ENCODE measurements around the gene RBKS.

Gene RBKS

DNA sequence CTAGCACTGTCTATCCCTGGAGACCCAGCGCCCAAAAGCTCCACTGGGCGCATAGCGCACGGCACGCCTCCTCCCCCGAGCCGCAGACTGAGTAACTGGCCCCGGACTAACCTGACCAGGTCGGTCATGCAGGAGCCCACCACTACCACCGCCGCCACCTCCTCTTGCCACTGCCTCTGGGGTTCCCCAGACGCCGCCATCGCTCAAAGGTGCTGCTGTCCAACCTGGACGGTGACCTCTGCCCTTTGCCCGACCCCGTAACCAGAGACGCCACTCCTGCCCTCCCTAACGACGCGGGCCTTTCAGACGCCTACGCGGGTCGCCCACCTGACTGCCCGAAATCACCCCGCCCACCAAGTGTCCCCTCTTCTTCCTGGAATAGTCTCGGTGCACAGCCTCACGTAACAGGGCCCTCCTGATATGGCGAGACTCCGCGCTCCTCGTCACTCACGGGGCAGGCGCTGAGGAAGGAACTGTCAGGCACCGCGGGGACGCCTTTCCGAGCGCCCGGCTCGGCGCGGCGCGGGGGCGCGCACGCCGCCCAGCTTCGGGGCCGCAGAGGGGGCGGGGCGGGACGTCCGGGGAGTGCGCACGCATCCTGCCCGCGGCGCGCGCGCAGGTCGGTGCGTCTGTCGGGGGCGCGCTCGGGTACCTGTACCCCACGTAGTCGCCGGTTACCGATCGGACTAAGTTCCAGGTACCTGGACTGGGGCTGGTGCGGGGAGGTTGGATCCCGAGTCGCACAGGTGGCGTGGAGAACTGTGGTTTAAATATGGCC lies at the start of gene RBKS, which contains the start of gene BABAM2:
Gene RBKS (minus strand): TSS at position 242 of the 778 bp plus-strand sequence. CDS start 42 bp downstream, at position 200.
Gene BABAM2 (plus strand): TSS at position 584 of the 778 bp plus-strand sequence. CDS start 3,828 bp downstream, outside the sequence.
- DNase-seq (ENCODE audit: low spot score), result peak; percentile 98

DNA sequence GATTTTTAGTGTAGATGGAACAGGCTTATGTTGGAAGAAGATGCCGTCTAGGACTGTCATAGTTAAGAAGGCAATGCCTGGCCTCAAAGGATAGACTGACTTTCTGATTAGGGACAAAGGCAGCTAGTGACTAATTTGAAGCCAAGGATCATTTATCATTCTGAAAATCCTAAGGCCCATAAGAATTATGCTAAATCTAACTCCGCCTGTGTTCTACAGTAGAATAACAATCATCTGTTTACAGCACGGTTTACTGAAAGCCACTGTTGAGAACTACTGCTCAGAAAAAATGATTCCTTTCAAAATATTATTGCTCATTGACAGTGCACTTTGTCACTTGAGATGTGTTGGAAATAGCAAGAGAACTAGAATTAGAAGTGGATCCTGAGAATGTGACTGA lies 44.8 kb upstream of the RBKS start:
- DNase-seq (ENCODE audit: low spot score), result no peak

DNA sequence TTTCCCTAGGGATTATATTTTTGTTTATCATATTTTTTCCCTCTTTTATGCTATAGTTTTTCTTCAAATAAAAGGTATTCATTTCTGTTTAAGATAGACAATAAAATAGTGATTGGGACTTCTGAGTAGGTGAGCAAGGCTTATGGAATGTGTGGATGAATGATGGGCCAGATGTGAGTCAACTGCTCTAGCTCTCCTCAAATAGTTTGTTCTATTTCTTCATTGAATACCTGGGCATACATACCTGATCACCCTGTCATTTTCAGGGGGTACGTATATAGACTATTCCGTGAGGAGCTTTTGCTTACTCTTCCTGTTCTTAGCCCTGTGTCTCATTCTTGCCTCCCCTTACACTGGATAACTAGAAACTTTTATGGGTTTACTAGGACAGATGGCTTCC lies 42.2 kb upstream of the RBKS start:
- no peak for DNase-seq (ENCODE audit: low spot score)

DNA sequence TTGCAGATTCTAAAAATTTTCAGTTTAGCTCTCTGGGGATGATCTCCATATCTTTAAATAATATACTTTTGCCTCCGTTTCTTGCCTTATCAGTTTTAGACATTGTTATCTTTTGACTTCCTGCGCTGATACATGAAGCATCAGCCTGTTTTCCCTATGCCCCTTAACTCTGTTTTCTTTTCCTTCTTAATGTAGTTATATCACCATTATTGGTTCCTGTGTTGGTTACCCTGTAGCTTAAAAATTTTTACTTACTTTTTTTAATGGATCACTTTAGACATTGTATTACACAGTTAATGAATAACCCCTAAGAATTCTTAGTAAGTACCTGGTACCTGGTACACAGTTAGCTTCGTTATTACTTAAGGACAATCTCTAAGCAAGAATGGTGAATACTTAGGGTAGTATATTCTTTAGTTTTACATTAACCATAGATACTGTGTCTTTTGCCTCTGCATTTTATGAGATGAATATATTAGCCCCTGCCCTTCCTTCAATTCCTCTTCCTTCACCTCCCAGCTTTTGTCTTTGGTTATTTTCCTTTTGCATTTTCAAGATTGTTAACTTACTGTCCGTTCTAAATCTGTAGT lies 41.3 kb upstream of the RBKS start:
- no peak for DNase-seq (ENCODE audit: low spot score)

DNA sequence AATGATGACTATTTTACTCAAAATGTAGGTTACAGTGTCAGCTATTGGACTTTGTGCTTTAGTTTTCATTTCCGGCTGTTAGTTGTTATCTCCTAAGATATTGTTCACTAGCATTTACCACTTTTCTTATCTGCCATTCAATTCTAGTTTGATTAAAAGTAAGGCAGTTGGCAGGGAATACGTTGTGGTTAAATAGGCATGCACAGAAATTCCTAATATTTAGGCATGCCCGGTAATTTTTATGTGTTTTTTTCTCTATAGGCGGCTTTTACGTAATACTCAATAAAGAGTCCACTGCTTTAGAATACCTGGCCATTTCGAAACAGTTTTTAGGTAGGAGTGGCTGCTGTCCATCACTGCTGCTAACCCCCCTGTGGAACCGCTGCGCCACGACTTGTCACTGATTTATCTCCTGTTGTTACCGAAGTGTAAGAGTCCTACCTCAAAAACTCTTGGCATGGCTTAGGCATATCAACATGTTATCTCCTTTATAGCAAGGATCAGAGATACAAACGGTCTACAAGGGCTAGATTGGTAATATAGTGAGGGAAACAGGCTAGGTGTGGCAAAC lies 39.8 kb upstream of the RBKS start:
- DNase-seq (ENCODE audit: low spot score), result no peak

DNA sequence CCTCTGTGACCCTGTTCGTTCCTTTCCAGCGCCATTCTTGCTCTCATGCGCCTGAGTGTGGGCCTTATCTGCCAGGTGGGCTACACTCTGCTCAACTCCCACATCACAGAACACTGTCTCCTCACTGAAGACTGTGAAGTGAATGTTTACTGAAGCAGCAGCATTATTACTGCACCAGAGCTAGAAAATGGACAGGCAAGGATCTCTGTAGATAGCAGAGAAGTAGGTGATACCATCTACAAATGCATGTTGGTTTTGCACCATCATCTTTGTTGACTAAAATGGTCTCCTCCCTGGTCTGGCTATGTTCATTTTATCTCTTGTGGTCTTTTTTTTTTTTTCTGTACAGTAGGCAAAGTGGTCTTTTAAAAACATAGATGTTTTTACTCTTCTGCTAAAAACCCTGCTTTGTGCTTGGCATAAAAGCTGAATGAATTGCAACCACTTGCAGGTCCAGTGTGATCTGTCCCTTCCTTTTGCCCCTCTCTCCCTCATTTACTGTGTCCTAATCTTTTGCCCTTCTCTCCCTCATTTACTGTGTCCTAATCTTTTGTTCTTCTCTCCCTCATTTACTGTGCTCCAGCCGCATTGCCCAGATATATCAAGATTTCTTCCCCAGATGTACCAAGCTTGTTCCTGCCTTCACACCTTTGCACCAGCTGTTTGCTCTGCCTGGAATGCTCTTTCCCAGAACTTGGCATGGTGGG lies 35.7 kb upstream of the RBKS start:
- no peak for DNase-seq (ENCODE audit: low spot score)

DNA sequence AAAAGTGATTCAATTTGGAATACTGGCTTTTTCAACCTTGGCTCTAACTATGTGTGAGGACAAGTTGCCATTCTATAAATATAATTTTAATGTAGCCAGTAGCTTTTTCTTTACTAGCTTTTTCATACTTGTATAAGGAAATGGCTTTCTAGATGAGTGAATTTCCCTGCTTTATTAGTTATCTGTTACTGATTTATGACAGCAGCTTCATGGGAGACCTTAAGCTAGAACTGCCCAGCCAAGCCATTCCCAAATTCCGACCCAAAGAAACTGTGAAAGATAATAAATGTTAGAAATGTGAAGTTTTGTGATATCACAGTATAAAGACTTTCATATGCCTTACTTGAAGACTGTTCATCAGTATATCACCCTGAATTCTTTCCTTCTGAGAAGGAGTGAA lies 32.7 kb upstream of the RBKS start:
- no peak for DNase-seq (ENCODE audit: low spot score)

DNA sequence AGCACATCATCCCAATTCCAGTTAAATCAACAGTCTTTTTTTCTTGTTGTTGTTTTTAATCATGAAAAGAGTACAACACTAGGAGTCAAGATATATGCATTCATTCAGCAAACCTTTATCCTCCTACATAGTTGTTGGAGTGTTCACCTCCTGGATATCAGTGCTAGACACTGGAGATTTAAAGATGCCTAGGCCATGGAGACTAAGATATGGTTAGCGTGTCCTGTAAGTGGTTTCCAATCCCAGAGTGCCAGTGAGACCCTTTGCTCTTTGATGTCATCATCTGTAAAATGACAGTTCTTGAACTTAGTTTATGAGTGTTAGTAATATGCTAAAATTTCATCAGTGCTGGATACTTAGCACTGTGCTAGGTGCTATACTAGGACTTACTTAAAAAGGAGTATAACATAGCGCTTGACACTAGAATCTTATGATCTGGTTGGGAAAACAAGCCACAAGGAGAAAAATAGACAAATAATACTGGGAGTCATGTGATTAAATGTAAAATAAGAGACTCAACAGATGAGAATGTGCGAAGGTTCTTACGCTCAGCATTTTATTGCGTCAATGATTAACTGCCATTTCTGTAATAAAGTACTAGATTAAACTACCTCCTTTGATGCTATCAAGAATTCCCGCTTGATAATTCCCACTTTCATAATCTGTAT lies 31.8 kb upstream of the RBKS start:
- no peak for DNase-seq (ENCODE audit: low spot score)

DNA sequence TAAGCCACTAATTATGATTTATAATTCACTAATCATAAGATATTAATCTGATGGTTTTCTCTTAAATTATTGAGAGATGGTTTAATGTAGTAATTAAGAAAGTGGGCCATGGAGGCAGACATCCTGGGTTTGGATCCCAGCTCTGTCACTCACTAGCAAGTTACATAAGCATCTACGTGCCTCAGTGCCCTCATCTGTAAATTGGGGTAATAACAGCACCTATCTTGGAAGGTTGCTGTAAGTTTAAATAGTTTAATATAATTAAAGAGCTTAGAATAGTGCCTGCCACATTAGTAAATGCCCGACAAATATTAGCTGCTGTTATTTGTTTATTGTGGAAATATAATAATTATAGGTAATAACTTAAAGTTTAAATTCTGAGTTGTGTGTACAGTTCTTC lies 31.2 kb upstream of the RBKS start:
- DNase-seq (ENCODE audit: low spot score), result no peak

DNA sequence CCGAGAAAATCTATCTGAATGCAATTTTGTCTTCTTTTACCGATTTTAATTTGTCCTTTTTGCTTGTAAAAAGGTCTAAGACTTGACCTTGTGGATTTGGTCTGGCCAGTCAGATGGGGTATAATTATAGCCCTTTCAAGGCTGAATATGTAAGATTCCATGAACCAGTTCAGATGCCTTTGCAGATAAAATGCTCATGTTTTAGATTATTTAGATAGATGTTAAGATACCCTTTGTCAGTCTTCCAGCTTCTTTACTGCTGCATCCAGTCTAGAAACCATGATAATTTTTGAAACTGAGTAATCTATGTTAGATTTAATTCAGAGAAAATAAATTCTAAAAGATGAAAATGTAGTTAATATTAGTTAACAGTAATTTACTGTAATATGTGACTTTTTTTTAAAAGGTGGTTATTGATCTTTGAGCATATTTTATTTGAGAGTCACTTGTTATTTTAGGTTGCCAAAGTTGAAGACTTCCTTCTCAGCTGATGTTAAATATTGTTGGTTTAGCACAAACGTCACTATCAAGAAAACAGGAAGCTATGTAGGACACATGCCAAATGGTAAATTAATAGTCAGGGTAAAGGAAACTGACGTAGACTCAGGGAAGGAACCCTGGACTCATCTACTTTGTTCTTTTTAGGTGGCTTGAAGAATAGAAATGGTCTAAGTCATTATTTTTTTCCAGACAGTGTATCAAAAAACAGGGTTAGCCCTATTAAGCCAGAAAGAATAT lies 30.1 kb upstream of the RBKS start:
- DNase-seq (ENCODE audit: low spot score), result no peak

DNA sequence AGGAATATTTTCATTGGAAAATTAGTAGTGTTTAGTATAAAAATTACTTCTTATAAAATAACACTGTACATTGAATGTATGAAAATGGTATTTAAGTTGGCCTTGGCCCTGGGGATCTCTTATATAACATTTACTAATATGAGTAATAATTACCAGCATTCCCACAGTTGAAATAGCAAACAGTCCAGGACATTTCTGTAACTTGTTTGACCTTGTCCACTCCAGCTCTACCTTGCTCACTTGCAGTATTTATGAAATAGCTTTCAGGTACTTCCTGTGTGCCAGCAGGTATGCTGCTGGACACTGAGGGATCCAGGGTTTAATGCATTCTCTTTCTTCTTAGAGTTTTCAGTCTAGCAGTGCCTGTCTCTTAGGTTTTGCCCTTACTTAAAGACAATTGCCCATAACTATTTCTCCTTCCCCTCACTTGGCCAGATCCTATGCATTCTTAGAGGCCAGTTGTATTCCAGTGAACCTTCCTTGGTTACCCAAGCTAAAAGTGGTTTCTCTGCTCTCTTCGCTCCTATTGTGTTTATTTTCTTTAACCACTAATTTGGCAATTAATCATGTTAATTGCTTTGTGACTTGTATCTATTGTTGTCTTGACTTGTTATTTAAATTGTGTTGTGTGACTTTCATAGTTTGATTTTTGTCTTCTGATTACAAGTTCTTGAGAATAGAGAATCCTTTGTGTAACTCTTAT lies 26.3 kb upstream of the RBKS start:
- DNase-seq (ENCODE audit: low spot score), result no peak

DNA sequence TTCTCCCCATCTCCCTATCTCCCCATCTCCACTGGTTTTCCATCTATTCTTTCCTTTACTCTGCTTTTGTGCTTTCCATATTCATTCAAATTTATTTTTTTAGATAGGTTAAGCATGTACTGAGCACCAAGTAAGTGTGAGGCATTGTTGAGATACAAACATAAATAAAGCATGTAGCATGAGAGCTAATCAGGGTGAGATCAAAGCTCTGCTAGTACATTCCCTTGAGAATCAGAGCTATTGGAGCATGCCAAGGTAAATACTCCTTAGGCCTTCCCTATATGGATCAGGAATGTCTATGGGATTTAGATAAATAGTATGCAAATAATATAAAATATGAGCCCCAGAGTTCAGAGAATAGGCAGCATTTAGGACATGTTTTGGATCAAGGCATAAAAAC lies 25.7 kb upstream of the RBKS start:
- peak; percentile 37 for DNase-seq (ENCODE audit: low spot score)

DNA sequence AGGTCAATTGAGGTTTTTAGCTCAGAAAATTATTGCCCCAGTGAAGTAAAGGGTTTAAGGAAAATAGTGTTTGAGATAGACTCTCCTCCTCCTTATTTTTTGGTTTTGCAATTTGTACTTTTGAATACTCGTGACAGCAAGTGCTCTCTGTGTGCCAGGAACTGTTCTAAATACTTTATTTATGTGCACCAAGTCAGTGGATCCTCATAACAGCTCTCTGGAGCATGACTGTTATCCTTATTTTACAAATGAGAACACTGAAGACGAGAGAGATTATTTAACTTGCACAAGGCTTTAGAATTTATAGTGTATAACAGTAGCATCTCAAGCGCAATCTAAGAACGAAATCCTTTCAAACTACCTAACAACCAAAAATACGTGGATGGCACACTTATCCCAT lies 25.0 kb upstream of the RBKS start:
- no peak for DNase-seq (ENCODE audit: low spot score)

DNA sequence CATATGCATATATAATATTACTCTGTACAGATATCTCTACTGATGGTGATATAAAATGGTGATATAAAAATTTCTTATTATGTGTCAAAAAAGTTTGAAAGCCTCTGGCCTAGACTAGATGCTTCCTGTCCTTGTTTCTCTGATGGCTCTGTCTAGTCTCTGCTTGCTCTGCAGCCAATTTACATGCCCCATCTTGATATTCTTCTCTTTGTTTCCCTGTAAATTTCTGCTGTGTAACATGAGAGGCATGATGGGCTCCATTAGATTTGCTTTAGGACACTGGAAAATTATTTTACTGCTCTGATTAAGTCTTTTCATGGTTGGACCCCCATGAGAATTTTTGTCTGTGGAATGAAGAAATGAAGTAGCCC lies 24.6 kb upstream of the RBKS start:
- DNase-seq (ENCODE audit: low spot score), result no peak

DNA sequence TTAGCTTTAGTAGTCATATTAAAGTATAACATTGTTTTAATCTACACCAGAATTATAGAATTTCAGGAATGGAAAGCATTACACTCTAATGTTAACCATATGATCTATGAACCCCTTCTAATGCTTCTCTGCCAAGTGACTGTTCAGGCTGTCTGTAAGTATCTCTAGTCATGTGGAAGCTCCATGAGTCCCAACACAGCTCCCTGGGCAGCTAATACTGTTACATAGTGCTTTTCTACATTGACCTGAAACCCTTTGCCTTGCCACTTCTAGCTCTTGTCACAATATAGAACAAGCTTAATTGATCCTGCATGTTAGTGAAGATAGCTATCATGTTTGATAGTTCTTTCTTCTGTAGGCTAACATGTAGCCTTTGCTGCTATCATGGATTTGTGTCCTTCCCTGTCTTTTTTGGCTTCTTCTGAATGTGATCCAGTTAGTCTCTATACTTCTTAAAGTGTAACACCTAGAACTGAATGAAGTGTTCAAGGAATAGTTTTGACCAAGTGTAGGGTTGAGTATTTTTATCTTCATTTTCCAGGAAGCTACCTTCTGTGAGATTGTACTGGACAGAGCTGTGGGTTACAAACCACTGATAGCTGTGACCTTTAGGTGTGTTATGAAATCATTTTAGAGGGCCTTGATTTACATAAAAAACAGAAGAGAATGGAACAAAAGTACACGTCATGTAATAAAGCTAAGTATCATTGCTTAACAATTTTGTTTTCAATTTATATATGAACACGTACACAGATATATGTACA lies 24.0 kb upstream of the RBKS start:
- no peak for DNase-seq (ENCODE audit: low spot score)

DNA sequence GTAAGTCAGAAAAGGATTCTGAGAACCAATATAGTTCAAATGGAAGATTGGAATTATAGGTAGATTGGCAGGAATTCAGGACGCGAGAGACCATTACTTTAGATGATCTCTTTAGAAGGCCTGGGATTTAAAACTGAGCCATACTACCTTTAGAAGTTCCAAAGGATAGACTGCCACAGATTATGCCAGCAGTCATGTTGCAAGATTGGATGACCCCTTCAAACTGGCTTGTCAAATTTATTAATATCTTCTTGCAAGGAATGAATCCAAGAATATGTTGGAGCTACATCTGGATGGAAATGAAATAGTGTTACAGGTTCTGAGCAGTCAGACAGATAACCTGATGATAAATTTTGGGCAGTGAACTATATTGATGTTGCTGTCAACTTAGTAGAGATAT lies 22.3 kb upstream of the RBKS start:
- DNase-seq (ENCODE audit: low spot score), result no peak

DNA sequence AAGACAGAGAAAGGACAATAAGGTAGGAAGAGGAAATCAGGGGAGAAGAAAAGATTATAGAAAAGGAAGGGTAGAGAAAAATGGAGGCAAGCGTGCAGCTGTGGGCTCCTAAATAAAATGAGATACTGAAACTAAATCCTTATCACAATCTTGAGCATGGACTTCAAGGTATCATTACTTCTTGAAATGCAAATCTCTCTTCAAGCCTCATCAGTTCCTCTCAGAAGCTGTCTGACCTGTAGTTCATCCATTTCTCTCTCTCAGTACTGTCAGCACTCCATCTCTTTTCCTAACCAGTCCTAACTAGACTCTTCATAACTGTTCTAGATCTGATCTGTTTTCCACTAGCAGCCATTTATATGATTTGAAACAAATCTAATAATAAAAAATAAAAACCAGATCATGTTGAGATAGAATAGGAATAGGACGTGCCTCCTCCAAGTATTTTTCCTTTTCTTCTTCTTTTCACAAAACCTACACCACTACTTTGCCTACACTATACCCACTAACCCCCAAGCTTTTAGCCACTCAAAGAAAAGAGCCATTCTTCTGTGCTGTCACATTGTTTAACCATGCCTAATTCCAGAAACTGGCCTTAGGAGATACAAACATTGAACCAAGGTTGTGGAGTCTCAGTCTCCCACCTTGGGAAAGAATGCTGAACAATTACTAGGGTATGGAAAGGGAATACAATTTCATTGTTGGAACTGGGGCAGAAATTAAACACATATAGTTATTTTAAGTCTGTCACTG lies 21.4 kb upstream of the RBKS start:
- no peak for DNase-seq (ENCODE audit: low spot score)

DNA sequence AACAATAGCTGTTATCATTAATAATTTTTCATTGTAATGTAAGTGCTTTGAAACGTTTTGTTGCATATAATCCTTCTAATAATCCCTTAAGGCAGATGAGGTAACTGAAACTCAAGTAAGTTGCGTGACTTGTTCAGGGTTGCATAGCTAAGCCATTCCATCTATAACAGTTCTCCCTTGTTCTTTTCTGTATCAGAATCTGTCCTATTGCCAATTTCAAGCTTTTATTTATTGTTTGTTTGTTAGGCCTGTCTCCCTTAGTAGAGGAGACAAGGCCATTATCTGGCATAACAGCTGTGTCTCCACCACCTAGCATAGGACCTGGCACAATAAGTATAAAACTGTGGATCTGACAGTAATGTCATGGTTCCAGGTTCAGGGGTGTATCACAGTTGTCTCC lies 19.7 kb upstream of the RBKS start:
- no peak for DNase-seq (ENCODE audit: low spot score)

DNA sequence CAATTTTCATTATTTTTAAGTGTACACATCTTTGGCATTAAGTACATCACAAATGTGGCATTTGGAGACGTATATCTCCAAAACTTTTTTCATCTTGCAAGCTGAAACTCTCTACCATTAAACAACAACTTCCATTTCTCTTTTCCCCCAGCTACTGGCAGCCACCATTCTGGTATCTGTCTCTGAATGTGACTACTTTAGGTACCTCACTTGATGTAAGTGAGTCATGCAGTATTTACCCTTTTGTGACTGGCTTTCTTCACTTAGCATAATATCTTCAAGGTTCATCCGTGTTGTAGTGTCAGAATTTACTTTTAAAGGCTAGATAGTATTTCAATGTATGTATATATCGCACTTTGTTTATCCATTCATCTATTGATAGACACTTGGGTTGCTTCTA lies 17.4 kb upstream of the RBKS start:
- DNase-seq (ENCODE audit: low spot score), result no peak

DNA sequence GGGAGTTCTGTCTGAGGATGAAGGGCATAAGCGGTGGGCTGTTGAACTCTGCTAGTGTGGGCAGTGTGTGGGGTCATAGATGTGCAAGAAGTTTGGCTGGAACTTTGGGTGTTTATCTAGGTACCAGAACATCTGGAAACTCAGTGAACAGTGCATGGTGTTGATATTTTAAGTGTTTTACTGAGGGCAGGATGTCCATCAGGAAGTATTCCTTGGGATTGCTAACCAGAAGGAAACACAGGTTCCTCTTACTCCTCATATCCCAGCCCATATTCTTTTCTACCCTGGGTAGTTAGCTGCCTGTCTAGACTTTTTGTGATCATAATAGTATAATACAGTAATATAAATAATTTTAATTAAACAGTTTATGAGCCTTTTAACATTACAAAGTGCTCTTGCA lies 15.9 kb upstream of the RBKS start:
- no peak for DNase-seq (ENCODE audit: low spot score)

Measured in D341Med (cell line).